ENCODE measurements around the gene LCT. TPM values are rescaled to one million over a fixed set of nuclear protein-coding genes. Genes with fewer than 3 reads are reported as not detected.

Gene LCT
- total RNA-seq, 1 experiment from 2014 or later, result 0.04 TPM

GRCh38 chr2:135786823-135787222 lies 50.2 kb downstream of the LCT start:
- Histone ChIP-seq H2BK20ac (ENCODE audit: low read depth, low read length, poor library complexity, severe bottlenecking) (no peak overlapping the region), H3K23me2 (ENCODE audit: insufficient read length, low read depth, low read length, poor library complexity, severe bottlenecking) (no peaks in the 10 kb centered on the region), H4K91ac (ENCODE audit: insufficient read length, low read depth, low read length) (no peak overlapping the region), H3K56ac (ENCODE audit: insufficient read length, low read depth, low read length) (no peak overlapping the region), H3K27ac (ENCODE audit: insufficient read length, low read depth, low read length) (no peak overlapping the region), H3K9ac (ENCODE audit: extremely low read depth, insufficient read length, low read length) (no peak overlapping the region), H2BK15ac (ENCODE audit: low read depth, low read length) (no peak overlapping the region), H3K18ac (ENCODE audit: insufficient read length, low read depth, low read length) (no peak overlapping the region), H3T11ph (ENCODE audit: low read length) (no peak overlapping the region), H4K20me1 (ENCODE audit: control insufficient read depth, insufficient read depth, insufficient read length) (no peaks in the 10 kb centered on the region), H2AK5ac (ENCODE audit: insufficient read length, low read length) (no peak overlapping the region), H2BK120ac (ENCODE audit: low read depth, low read length, poor library complexity, severe bottlenecking) (no peak overlapping the region), H3K27me3 (ENCODE audit: insufficient read depth, low read length) (no peaks in the 10 kb centered on the region), H4K5ac (ENCODE audit: insufficient read length, low read depth, low read length) (no peak overlapping the region), H3K4me2 (ENCODE audit: insufficient read depth, insufficient read length, low read length) (no peak overlapping the region), H3K23ac (ENCODE audit: insufficient read length, low read depth, low read length) (no peak overlapping the region), H3K4me1 (ENCODE audit: insufficient read depth, low read length) (no peaks in the 10 kb centered on the region; the same call in 1 of the 2 replicates), H2BK12ac (ENCODE audit: insufficient read length, low read depth, low read length) (no peak overlapping the region), H3K9me3 (ENCODE audit: control insufficient read depth, low read depth, low read length) (no peaks in the 10 kb centered on the region), H4K8ac (replicated peaks; ENCODE audit: insufficient read length, low read depth, low read length) (no peak overlapping the region), H2AFZ (ENCODE audit: low read length) (no peak overlapping the region), H3K79me2 (ENCODE audit: insufficient read depth, low read length) (no peaks in the 10 kb centered on the region), H3K4ac (ENCODE audit: low read depth, low read length) (no peak overlapping the region), H3K14ac (ENCODE audit: insufficient read depth, low read length) (no peak overlapping the region), H3K79me1 (ENCODE audit: insufficient read depth, low read depth, low read length, poor library complexity, severe bottlenecking) (no peaks in the 10 kb centered on the region), H2BK5ac (ENCODE audit: insufficient read length, low read length) (no peak overlapping the region)
- Mint-ChIP-seq H3K36me3 (ENCODE audit: insufficient read depth in 1 of 3, low read depth in 3 of 3) (peaks cover 35 to 49% (median 48%) of the 10 kb centered on the region in 3 experiments), H3K27ac (no peak overlapping the region), H3K4me1 (peaks cover 17 to 19% of the 10 kb centered on the region in 2 experiments), H3K4me3 (no peak overlapping the region), H3K9me3 (peaks cover 0 to 8% of the 10 kb centered on the region in 2 experiments; a peak in 3 of 5 replicates), H3K27me3 (ENCODE audit: low read depth) (no peaks in the 10 kb centered on the region)
- DNase-seq, result no peak
- TF ChIP-seq, protein P1, sequence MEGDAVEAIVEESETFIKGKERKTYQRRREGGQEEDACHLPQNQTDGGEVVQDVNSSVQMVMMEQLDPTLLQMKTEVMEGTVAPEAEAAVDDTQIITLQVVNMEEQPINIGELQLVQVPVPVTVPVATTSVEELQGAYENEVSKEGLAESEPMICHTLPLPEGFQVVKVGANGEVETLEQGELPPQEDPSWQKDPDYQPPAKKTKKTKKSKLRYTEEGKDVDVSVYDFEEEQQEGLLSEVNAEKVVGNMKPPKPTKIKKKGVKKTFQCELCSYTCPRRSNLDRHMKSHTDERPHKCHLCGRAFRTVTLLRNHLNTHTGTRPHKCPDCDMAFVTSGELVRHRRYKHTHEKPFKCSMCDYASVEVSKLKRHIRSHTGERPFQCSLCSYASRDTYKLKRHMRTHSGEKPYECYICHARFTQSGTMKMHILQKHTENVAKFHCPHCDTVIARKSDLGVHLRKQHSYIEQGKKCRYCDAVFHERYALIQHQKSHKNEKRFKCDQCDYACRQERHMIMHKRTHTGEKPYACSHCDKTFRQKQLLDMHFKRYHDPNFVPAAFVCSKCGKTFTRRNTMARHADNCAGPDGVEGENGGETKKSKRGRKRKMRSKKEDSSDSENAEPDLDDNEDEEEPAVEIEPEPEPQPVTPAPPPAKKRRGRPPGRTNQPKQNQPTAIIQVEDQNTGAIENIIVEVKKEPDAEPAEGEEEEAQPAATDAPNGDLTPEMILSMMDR (conservative IDR thresholded peaks at IDR 0.05), result no peak
- WGBS (ENCODE audit: extremely low coverage, insufficient read length, low lambda C conversion rate), result no CpG with 5 or more reads among the region's 5 CpGs

All from H9 (cell line).